Skeletal muscle tissue (tissue), 5 donors: ENCODE measurements around the gene CPHXL. TPM values are rescaled to one million over a fixed set of nuclear protein-coding genes. Genes with fewer than 3 reads are reported as not detected.

Experiments used
- H3K27ac ChIP-seq: one replicate; pipeline ENCODE4 v1.7.0; 2013; ENCODE audit warnings: mild to moderate bottlenecking, low read depth, low read length, inconsistent platforms
- H3K27me3 ChIP-seq, 3 donors: one replicate each; pipeline ENCODE4 v1.7.0; 2013; ENCODE audit warnings: low read length in 3 of 3; ENCODE audit not compliant: control insufficient read depth in 3 of 3, insufficient read depth in 3 of 3
- H3K36me3 ChIP-seq, 3 donors: one replicate each; pipeline ENCODE4 v1.7.0; 2013; ENCODE audit warnings: low read length in 3 of 3; ENCODE audit not compliant: control insufficient read depth in 3 of 3, insufficient read depth in 3 of 3
- H3K4me1 ChIP-seq, 3 donors: one replicate each; pipeline ENCODE4 v1.7.0; 2013; ENCODE audit warnings: low read length in 3 of 3, mild to moderate bottlenecking in 3 of 3; ENCODE audit not compliant: control insufficient read depth in 3 of 3, insufficient read depth in 3 of 3
- H3K4me3 ChIP-seq, 3 donors: one replicate each; pipeline ENCODE4 v1.7.0; 2013; ENCODE audit warnings: low read length in 3 of 3
- H3K9ac ChIP-seq, 3 donors: one replicate each; pipeline ENCODE4 v1.7.0; 2013; ENCODE audit warnings: low read length in 3 of 3, mild to moderate bottlenecking in 3 of 3, moderate library complexity in 2 of 3, low read depth in 1 of 3
- H3K9me3 ChIP-seq, 3 donors: one replicate each; pipeline ENCODE4 v1.7.0; 2013; ENCODE audit warnings: low read length in 3 of 3; ENCODE audit not compliant: control insufficient read depth in 3 of 3
- small RNA-seq: library from RNA; depleted of rRNA; stranded (forward); fragments of <200 nt; gene quantifications from one replicate; pipeline ENCODE3, GENCODE V24; 2014
- total RNA-seq: library from RNA; depleted of rRNA; stranded (reverse); fragments of >200 nt; gene quantifications from one replicate; pipeline ENCODE4 v1.2.3, GENCODE V29; 2014
- donor health status: Osteomylitis.

Gene CPHXL
- total RNA-seq, 1 donor from 2014 or later = not detected

DNA sequence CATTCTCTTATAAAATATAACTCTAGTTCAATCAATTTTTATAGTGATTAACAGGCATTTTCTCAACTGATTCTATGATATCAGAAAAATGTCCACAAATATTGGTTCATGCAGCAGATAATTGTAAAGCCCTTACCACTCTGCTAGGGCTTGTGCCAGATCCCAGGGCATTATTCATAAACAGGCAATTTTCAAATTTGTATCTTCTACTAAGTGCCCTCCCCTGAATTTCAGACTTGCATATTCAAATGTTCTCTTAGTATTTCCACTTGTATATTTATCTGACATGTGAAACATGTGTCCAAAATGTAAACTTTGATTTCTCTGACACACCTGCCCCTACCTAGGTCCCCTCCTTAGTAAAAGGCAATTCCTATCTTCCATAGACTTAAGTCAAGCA, 58.8 kb downstream of the CPHXL start:
- Histone ChIP-seq H3K9ac (no peak overlapping the region), H3K27ac (no peak overlapping the region), H3K4me3 (no peak overlapping the region), H3K9me3 (no peaks in the 10 kb centered on the region), H3K27me3 (no peaks in the 10 kb centered on the region), H3K4me1 (no peaks in the 10 kb centered on the region), H3K36me3 (no peaks in the 10 kb centered on the region)

Small RNAs within 50 kb of the gene (small RNA-seq; reads per million reads assigned to genes)
- not detected for gene RN7SL520P

Other genes starting within 250 kb of the CPHXL start
- gene CHST6, start 231.0 kb downstream of the CPHXL start, total RNA-seq = 2.1 TPM
- not detected for gene CHST5, start 190.4 kb downstream of the CPHXL start, total RNA-seq
- 5.7 TPM for gene TMEM231, start 170.2 kb downstream of the CPHXL start, total RNA-seq
- 67.8 TPM for gene GABARAPL2, start 160.1 kb downstream of the CPHXL start, total RNA-seq
- 32.4 TPM for gene ADAT1, start 103.2 kb downstream of the CPHXL start, total RNA-seq
- 131 TPM for gene KARS1, start 78.8 kb downstream of the CPHXL start, total RNA-seq
- gene TERF2IP, start 78.7 kb downstream of the CPHXL start, total RNA-seq = 51.7 TPM
- not detected for gene CPHXL2, start 49.5 kb downstream of the CPHXL start, total RNA-seq
- gene DUXB, start 25.0 kb downstream of the CPHXL start, total RNA-seq = not detected